GM12801 (cell line): ENCODE data around the gene SOS1.

Experiments used
- TF ChIP-seq, protein P1 (sequence below): IDR thresholded peaks from one replicate; pipeline ENCODE4 v1.5.1; 2011; ENCODE audit warnings: control low read depth; ENCODE audit not compliant: insufficient read length; ENCODE audit errors: extremely low read depth

The SOS1 gene

DNA sequence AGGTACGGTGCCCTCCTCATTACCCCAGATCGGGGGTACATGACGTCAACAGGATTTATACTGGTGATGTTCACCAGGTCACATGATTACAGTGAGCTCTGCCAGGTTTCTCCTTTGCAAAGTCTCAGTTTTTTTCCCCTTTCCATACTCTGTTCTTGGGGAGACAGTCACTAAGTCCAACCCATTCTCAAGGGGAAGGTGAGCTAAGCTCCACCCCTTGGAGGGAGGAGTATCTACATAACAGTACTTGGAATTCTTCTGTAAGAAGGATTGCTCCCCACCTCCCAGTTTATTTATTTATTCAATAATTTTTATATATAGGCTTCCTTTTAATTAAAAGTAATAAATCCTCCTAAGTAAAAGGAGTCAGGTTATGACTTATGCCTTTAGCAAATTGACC, 34.1 kb upstream of the SOS1 start:
- TF ChIP-seq, protein P1, sequence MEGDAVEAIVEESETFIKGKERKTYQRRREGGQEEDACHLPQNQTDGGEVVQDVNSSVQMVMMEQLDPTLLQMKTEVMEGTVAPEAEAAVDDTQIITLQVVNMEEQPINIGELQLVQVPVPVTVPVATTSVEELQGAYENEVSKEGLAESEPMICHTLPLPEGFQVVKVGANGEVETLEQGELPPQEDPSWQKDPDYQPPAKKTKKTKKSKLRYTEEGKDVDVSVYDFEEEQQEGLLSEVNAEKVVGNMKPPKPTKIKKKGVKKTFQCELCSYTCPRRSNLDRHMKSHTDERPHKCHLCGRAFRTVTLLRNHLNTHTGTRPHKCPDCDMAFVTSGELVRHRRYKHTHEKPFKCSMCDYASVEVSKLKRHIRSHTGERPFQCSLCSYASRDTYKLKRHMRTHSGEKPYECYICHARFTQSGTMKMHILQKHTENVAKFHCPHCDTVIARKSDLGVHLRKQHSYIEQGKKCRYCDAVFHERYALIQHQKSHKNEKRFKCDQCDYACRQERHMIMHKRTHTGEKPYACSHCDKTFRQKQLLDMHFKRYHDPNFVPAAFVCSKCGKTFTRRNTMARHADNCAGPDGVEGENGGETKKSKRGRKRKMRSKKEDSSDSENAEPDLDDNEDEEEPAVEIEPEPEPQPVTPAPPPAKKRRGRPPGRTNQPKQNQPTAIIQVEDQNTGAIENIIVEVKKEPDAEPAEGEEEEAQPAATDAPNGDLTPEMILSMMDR: no peak

- TF ChIP-seq, protein P1: no peak
These were observed 32.5 kb upstream of the SOS1 start for GRCh38 chr2:39153312-39153711.

DNA sequence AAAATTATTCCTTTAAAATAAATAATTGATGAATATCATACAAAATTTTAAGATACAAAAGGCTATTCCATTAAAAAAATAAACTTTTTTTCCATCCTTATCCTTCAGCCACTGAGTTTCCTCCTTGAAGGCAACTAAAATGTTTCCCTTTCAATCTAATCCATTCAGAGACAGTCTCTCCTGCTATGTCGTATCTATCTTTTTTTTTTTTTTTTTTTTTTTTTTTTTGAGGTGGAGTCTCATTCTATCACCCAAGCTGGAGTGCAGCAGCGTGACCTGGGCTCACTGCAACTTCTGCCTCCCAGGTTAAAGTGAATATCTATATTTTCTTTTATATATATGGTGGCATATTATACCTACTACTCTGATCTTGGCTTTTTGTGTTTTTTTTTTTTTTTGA, 31.7 kb upstream of the SOS1 start:
- TF ChIP-seq, protein P1: no peak

- TF ChIP-seq, protein P1: no peak
These were observed 30.1 kb upstream of the SOS1 start for GRCh38 chr2:39150890-39151497.

DNA sequence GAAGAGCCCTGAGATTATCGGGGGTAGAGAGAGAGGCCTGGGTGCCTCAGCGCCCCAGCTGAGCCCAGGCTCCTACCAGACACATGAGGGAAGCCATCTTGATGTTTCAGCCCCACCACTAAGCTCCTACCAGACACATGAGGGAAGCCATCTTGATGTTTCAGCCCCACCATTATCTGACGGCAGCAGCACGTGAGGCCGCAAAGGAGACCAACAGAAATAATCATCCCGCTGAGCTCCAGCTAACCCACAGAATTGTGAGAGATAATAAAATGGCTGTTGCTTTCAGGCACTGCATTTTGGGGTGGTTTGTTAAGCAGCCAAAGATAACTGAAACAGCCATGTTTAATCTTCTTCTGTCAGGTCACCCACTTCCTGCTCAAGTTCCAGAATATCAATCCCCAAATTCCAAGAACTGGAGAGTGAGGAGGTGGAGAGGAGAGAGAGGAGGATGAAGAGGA, 29.3 kb upstream of the SOS1 start:
- TF ChIP-seq, protein P1: no peak

DNA sequence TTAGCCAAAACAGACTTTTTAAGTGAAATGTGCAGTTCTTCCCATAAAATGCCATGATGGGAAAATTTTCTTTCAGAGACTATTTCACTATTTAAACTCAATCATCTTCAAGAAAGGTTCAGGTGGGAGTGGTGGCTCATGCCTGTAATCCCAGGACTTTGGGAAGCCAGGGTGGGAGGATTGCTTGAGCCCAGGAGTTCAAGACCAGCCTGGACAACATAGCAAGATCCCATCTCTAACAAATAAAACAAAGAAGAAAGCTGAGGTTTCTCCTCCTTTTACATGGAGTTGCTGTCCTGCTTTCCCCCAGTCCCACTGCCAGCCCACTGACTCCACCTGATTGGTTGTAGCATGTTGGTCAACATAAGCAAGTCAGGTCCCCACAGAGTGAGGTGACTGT, 25.8 kb upstream of the SOS1 start:
- TF ChIP-seq, protein P1: no peak

DNA sequence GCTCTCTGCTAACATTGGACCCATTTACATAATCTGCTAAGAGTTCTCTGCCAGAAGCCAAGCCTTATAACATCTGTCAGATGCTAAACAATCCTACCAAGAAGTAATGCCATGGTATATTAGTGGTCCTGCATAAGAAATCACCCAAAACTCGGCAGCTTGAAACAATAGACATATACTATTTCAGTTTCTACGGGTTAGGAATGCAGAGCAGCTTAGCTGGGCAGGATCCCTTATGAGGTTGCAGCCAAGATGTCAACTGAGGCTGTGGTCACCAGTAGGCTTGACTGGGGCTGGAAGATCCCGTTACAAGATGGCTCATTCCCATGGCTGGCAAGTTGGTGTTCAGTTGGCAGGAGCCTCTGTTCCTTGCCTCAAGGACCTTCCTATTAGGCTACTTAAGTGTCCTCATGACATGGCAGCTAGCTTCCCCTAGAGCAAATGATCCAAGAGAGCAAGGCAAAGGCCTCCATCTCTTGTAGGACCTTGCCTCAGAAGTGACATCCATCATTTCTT, 25.1 kb upstream of the SOS1 start:
- TF ChIP-seq, protein P1: no peak
